Body of pancreas (tissue), 4 donors: ENCODE data around the gene FOXL3. TPM values are rescaled to one million over a fixed set of nuclear protein-coding genes. Genes with fewer than 3 reads are reported as not detected.

Source experiments
- ATAC-seq: fragments of 150-250 bp; one replicate; pipeline ENCODE4 v1.9.1; 2016
- DNase-seq, 4 donors: peaks; one replicate each; pipeline ENCODE4 v3.0.0-alpha.2; 2019
- H3K27ac ChIP-seq, 4 donors: fragments of 200-600 bp; sonication (generic); 1 replicate in 3 of 4; 2 replicates in 1 of 4; pipeline versions ENCODE4 v1.5.1 to v1.6.1; 2016 to 2019; ENCODE audit warnings: mild to moderate bottlenecking in 1 of 4, mixed read lengths in 1 of 4, moderate library complexity in 1 of 4
- H3K27me3 ChIP-seq, 2 donors: fragments of 200-600 bp; sonication (generic); one replicate each; pipeline ENCODE4 v1.6.0; 2016; ENCODE audit warnings: mild to moderate bottlenecking in 1 of 2
- H3K36me3 ChIP-seq, 2 donors: fragments of 200-600 bp; sonication (generic); replicated peaks in 1 of 2; 2 replicates each; pipeline ENCODE4 v1.5.1; 2016; ENCODE audit warnings: low read depth in 2 of 2; ENCODE audit not compliant: insufficient read depth in 1 of 2
- H3K4me1 ChIP-seq: fragments of 200-600 bp; sonication (generic); one replicate; pipeline ENCODE4 v1.6.0; 2016
- H3K4me3 ChIP-seq, 2 donors: fragments of 200-600 bp; sonication (generic); 1 replicate in 1 of 2; 2 replicates in 1 of 2; pipeline ENCODE4 v1.5.1; 2016 to 2019
- H3K9me3 ChIP-seq, 3 donors: fragments of 200-600 bp; sonication (generic); 1 replicate in 2 of 3; 2 replicates in 1 of 3; pipeline ENCODE4 v1.5.1; 2016
- CTCF ChIP-seq, 7 experiments: fragments of 450-650 bp in 4 of 7; fragments of 200-600 bp in 3 of 7; sonication (generic) in 3 of 7; IDR thresholded peaks; one replicate each; pipeline ENCODE4 v1.5.1; 2016 to 2019; ENCODE audit warnings: antibody characterized with exemption in 7 of 7
- POLR2A ChIP-seq, 3 donors: fragments of 450-650 bp; IDR thresholded peaks; one replicate each; pipeline ENCODE4 v1.6.1; 2016; ENCODE audit warnings: antibody characterized with exemption in 3 of 3, mild to moderate bottlenecking in 2 of 3
- WGBS, 2 donors: methylation state at CpG; one replicate each; pipeline ENCODE4 v1.1.5; 2017; 5-methylcytosine and 5-hydroxymethylcytosine counted together
- intact Hi-C: fragments of 100-400 bp; cut with DNase I; formaldehyde crosslinking; loops from one replicate; pipeline ENCODE4 v1.15.1; 2023
- total RNA-seq, 2 donors: library from RNA; depleted of rRNA; stranded (reverse); fragments of >200 nt; gene quantifications; one replicate each; pipeline ENCODE4 v1.1.0, GENCODE V29; 2016

The FOXL3 gene
- total RNA-seq, 2 donors from 2014 or later, result not detected

- no peak for DNase-seq
- peaks cover 15% of the 10 kb centered on the region for H3K4me1 ChIP-seq
- intact Hi-C loops, result loop anchor here (10.0 kb wide), 1 partner anchor 62 kb away; no protein-coding TSS in a partner anchor
- WGBS, 2 donors, result 74 to 75% methylated on average over 11 to 15 of the region's 15 CpGs
- no peak overlapping the region for H3K4me3 ChIP-seq
- peaks cover 0 to 36% of the 10 kb centered on the region in 2 donors for H3K27me3 ChIP-seq
- TF ChIP-seq CTCF (IDR thresholded peaks at IDR 0.05) (no peak), POLR2A (IDR thresholded peaks at IDR 0.05) (no peak)
- ATAC-seq, result no peak
- no peak overlapping the region for H3K27ac ChIP-seq
- H3K36me3 ChIP-seq, result no peaks in the 10 kb centered on the region
- H3K9me3 ChIP-seq, result no peaks in the 10 kb centered on the region
Measured at GRCh38 chr7:292826-293225, 2.9 kb downstream of the FOXL3 start.

- TF ChIP-seq CTCF (IDR thresholded peaks at IDR 0.05) (no peak), POLR2A (IDR thresholded peaks at IDR 0.05) (no peak)
- DNase-seq (no peak), ATAC-seq (no peak)
- Histone ChIP-seq H3K4me3 (no peak overlapping the region), H3K27ac (no peak overlapping the region), H3K9me3 (no peaks in the 10 kb centered on the region), H3K27me3 (peaks cover 0 to 32% of the 10 kb centered on the region in 2 donors), H3K4me1 (peaks cover 15% of the 10 kb centered on the region), H3K36me3 (no peaks in the 10 kb centered on the region)
- WGBS, 2 donors, result 48 to 59% methylated on average over 10 to 23 of the region's 23 CpGs
- intact Hi-C loops, result loop anchor here (10.0 kb wide), 1 partner anchor 61 kb away; no protein-coding TSS in a partner anchor
Measured at GRCh38 chr7:293681-294439, 3.9 kb downstream of the FOXL3 start.

- H3K36me3 ChIP-seq, result no peaks in the 10 kb centered on the region
- no peak overlapping the region for H3K4me3 ChIP-seq
- DNase-seq (no peak), ATAC-seq (no peak)
- H3K27me3 ChIP-seq, result peaks cover 0 to 27% of the 10 kb centered on the region in 2 donors
- no peaks in the 10 kb centered on the region for H3K9me3 ChIP-seq
- TF ChIP-seq POLR2A (IDR thresholded peaks at IDR 0.05) (no peak), CTCF (IDR thresholded peaks at IDR 0.05) (no peak)
- no peak overlapping the region for H3K27ac ChIP-seq
- WGBS, 2 donors, result 74 to 75% methylated on average over 23 to 24 of the region's 25 CpGs
- H3K4me1 ChIP-seq, result peaks cover 13% of the 10 kb centered on the region
- intact Hi-C loops, result loop anchor here (10.0 kb wide), 1 partner anchor 60 kb away; no protein-coding TSS in a partner anchor
Measured at GRCh38 chr7:294440-295154, 4.6 kb downstream of the FOXL3 start.

GRCh38 chr7:295155-296154, 5.5 kb downstream of the FOXL3 start:
- 78 to 80% methylated on average over 9 to 27 of the region's 27 CpGs for WGBS, 2 donors
- no peak for DNase-seq
- Histone ChIP-seq H3K4me1 (peaks cover 5% of the 10 kb centered on the region), H3K27me3 (peaks cover 0 to 18% of the 10 kb centered on the region in 2 donors), H3K4me3 (no peak overlapping the region), H3K27ac (no peak overlapping the region), H3K36me3 (no peaks in the 10 kb centered on the region), H3K9me3 (no peaks in the 10 kb centered on the region)
- intact Hi-C loops, result loop anchor here (10.0 kb wide), 1 partner anchor 59 kb away; no protein-coding TSS in a partner anchor
- TF ChIP-seq CTCF (IDR thresholded peaks at IDR 0.05) (no peak), POLR2A (IDR thresholded peaks at IDR 0.05) (no peak)
- no peak for ATAC-seq
